RWPE2 (cell line): ENCODE data around the gene DOCK10.

Experiments used
- ATAC-seq: fragments of 200-7000 bp; cut with Tn5 transposase; 3 replicates; pipeline ENCODE4 v1.9.1; 2021; ENCODE audit warnings: low read depth
- DNase-seq: peaks from one replicate; pipeline ENCODE4 v3.0.0-alpha.2; 2020; ENCODE audit warnings: low spot score
- H3K27ac ChIP-seq: fragments of 450-650 bp; 2 replicates; pipeline ENCODE4 v1.5.1; 2017; ENCODE audit warnings: mild to moderate bottlenecking; ENCODE audit not compliant: poor library complexity, severe bottlenecking
- H3K27me3 ChIP-seq: fragments of 250-450 bp; sonication (Bioruptor Pico); 2 replicates; pipeline ENCODE4 v1.5.1; 2021; ENCODE audit warnings: mild to moderate bottlenecking, moderate library complexity; ENCODE audit not compliant: insufficient read depth, poor library complexity, severe bottlenecking
- H3K36me3 ChIP-seq: fragments of 250-450 bp; sonication (Bioruptor Pico); 2 replicates; pipeline ENCODE4 v1.5.1; 2020; ENCODE audit warnings: low read depth, mild to moderate bottlenecking, moderate library complexity
- H3K4me1 ChIP-seq: fragments of 250-450 bp; sonication (Bioruptor Pico); 2 replicates; pipeline ENCODE4 v1.5.1; 2021; ENCODE audit warnings: mild to moderate bottlenecking, moderate library complexity; ENCODE audit not compliant: insufficient read depth, poor library complexity, severe bottlenecking
- H3K4me3 ChIP-seq: fragments of 250-450 bp; sonication (Bioruptor Pico); 2 replicates; pipeline ENCODE4 v1.5.1; 2021; ENCODE audit warnings: mild to moderate bottlenecking, moderate library complexity; ENCODE audit not compliant: severe bottlenecking
- H3K9me3 ChIP-seq: fragments of 250-450 bp; sonication (Bioruptor Pico); 2 replicates; pipeline ENCODE4 v1.5.1; 2021; ENCODE audit warnings: mild to moderate bottlenecking, moderate library complexity; ENCODE audit not compliant: severe bottlenecking
- CTCF ChIP-seq: fragments of 450-650 bp; IDR thresholded peaks from one replicate; pipeline ENCODE4 v1.5.1; 2017; ENCODE audit warnings: mild to moderate bottlenecking, moderate library complexity; ENCODE audit not compliant: poor library complexity, severe bottlenecking

The DOCK10 gene

DNA sequence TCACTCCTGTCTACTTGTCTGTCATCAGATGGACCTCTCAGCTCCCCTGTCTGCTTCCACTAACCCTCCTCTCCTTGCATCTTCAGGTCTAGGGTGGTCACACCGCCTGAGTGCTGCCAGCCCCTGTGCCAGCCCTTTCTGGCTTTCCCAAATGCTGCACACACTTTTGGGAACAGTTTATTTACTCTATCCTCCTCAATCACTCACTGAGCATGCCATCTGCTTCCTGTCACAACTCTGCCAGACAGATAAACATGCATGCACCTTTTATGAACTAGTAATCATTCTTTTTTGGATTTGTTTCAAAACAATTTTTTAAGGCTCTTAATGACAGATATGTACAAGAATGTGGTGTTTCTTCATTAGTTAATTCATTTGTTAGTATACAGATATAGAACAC, 269.8 kb downstream of the DOCK10 start:
- H3K4me3 ChIP-seq: no peak overlapping the region
- H3K27me3 ChIP-seq: no peaks in the 10 kb centered on the region
- TF ChIP-seq CTCF: no peak
- H3K4me1 ChIP-seq: no peaks in the 10 kb centered on the region
- H3K27ac ChIP-seq: no peak overlapping the region
- DNase-seq (no peak), ATAC-seq (no peak)
- H3K9me3 ChIP-seq: no peaks in the 10 kb centered on the region
- H3K36me3 ChIP-seq: no peaks in the 10 kb centered on the region

GRCh38 chr2:224769489-224769888, 272.8 kb downstream of the DOCK10 start:
- Histone ChIP-seq H3K27me3 (no peaks in the 10 kb centered on the region), H3K27ac (no peak overlapping the region), H3K4me3 (no peak overlapping the region), H3K36me3 (no peaks in the 10 kb centered on the region), H3K4me1 (no peaks in the 10 kb centered on the region), H3K9me3 (no peaks in the 10 kb centered on the region)
- no peak for DNase-seq
- TF ChIP-seq CTCF: no peak
- ATAC-seq: no peak

DNA sequence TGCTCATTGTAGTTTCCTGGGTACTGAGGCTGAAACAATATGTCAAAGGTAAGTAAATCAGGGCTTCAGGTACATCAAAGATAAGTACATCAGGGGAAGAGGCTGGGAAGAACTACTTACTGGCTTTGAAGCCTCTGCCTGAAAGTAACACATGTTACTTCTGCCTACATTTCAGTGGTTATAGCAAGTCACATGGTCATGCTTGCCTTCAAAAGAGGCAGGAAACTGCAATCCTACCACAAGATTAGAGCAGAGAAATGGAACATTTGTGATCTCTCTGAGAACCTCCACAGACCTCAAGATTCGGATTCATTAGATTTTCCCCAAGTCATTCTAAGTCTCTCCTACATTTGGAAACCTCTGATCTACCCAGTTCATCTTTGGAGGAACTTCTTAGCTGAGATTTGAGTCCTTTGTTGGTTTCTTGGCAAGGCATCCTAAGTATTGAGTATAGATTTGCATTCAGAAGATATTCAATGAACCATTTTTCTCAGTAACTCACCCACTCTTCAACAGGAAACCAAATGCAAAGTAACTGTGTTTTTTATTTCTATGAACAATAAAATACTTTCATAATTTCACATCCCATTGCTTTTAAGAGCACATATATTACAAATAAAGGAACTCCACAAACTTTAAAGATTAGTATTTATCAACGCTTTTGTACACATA, 277.6 kb downstream of the DOCK10 start:
- Histone ChIP-seq H3K27me3 (no peaks in the 10 kb centered on the region), H3K36me3 (no peaks in the 10 kb centered on the region), H3K4me3 (no peak overlapping the region), H3K4me1 (no peaks in the 10 kb centered on the region), H3K9me3 (no peaks in the 10 kb centered on the region), H3K27ac (no peak overlapping the region)
- no peak for DNase-seq
- TF ChIP-seq CTCF: no peak
- no peak for ATAC-seq

DNA sequence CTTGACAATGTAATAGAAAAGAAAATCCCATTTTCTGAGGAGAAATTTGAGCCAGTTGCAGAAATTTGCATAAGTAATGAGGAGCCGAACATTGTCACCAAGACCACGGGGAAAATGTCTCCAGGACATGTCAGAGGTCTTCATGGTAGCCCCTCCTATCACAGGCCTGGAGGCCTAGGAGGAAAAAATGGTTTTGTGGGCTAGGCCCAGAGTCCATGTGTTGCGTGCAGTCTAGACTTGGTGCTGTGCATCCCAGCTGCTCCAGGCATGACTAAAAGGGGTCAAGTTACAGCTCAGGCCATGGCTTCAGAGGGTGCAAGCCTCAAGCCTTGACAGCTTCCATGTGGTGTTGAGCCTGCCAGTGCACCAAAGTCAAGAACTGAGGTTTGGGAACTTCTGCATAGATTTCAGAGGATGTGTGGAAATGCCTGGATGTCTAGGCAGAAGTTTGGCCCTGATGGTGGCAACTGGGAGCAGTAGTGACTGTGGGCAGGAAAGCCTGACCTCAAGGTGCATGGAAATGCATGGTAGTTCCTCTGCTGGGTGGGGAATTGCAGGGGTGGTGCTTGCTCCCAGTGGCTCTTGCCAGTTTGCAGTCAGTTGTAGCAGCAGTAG, 284.2 kb downstream of the DOCK10 start:
- no peaks in the 10 kb centered on the region for H3K27me3 ChIP-seq
- H3K4me1 ChIP-seq: no peaks in the 10 kb centered on the region
- H3K36me3 ChIP-seq: no peaks in the 10 kb centered on the region
- no peak overlapping the region for H3K27ac ChIP-seq
- ATAC-seq (no peak), DNase-seq (no peak)
- H3K4me3 ChIP-seq: no peak overlapping the region
- no peak for TF ChIP-seq CTCF
- H3K9me3 ChIP-seq: no peaks in the 10 kb centered on the region

- no peak overlapping the region for H3K27ac ChIP-seq
- H3K27me3 ChIP-seq: no peaks in the 10 kb centered on the region
- H3K36me3 ChIP-seq: no peaks in the 10 kb centered on the region
- no peak overlapping the region for H3K4me3 ChIP-seq
- no peak for ATAC-seq
- H3K9me3 ChIP-seq: no peaks in the 10 kb centered on the region
- DNase-seq: no peak
- no peak for TF ChIP-seq CTCF
- no peaks in the 10 kb centered on the region for H3K4me1 ChIP-seq
These were observed 288.3 kb downstream of the DOCK10 start for GRCh38 chr2:224753743-224754540.
